ENCODE measurements around the gene PARD3. TPM values are rescaled to one million over a fixed set of nuclear protein-coding genes. Genes with fewer than 3 reads are reported as not detected.

Gene PARD3
- total RNA-seq, 6 donors from 2014 or later: 30.6 to 108 (median 50.6) TPM

DNA sequence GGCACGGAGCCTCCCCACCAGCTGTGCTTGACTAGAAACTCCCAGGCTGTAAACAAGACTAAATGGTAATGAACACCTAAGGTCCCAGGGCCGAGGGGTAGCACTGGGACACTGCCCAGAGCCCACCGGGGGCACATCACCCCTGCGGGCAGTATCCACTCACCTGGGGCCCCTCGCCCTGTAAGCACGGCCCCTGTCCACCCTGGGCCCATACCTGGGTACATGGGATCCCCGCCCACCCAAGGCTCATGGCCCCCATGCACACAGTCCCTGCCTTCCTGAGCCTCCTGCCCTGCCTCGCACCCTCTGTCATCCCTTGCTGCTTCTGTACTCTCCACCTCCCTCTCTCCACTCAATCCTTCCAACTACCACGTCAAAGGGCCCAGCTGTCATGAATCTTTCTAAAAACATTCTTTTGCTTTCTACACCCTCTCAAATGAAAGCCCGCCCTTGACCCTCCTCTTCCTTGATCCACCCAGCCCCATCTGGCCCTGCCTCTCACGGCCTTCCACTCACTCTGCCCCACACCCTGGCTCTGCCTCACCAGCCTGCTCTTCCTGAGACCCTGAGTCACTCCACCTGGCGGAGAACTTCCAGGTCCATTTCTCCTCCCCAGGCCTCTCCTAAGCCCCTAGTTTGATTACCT lies 173.1 kb downstream of the PARD3 start:
- Histone ChIP-seq H3K27me3 (no peaks in the 10 kb centered on the region), H3K27ac (no peak overlapping the region), H3K4me1 (peaks cover 12 to 27% (median 15%) of the 10 kb centered on the region in 4 donors), H3K4me3 (no peak overlapping the region), H3K36me3 (no peaks in the 10 kb centered on the region), H3K9me3 (no peaks in the 10 kb centered on the region)
- no peak for TF ChIP-seq POLR2A (IDR thresholded peaks at IDR 0.05)
- TF ChIP-seq EP300 (IDR thresholded peaks at IDR 0.05): no peak
- TF ChIP-seq POLR2AphosphoS5 (IDR thresholded peaks at IDR 0.05): no peak
- TF ChIP-seq, protein P1, sequence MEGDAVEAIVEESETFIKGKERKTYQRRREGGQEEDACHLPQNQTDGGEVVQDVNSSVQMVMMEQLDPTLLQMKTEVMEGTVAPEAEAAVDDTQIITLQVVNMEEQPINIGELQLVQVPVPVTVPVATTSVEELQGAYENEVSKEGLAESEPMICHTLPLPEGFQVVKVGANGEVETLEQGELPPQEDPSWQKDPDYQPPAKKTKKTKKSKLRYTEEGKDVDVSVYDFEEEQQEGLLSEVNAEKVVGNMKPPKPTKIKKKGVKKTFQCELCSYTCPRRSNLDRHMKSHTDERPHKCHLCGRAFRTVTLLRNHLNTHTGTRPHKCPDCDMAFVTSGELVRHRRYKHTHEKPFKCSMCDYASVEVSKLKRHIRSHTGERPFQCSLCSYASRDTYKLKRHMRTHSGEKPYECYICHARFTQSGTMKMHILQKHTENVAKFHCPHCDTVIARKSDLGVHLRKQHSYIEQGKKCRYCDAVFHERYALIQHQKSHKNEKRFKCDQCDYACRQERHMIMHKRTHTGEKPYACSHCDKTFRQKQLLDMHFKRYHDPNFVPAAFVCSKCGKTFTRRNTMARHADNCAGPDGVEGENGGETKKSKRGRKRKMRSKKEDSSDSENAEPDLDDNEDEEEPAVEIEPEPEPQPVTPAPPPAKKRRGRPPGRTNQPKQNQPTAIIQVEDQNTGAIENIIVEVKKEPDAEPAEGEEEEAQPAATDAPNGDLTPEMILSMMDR (IDR thresholded peaks at IDR 0.05): no peak
- peak in 1 of 2 donors; percentile 43 for DNase-seq
- WGBS, 2 donors: 84 to 87% methylated on average over 11 to 12 of the region's 12 CpGs
- peak in 1 of 2 donors; percentile 38 for ATAC-seq (ENCODE audit: low FRiP score in 2 of 2)

DNA sequence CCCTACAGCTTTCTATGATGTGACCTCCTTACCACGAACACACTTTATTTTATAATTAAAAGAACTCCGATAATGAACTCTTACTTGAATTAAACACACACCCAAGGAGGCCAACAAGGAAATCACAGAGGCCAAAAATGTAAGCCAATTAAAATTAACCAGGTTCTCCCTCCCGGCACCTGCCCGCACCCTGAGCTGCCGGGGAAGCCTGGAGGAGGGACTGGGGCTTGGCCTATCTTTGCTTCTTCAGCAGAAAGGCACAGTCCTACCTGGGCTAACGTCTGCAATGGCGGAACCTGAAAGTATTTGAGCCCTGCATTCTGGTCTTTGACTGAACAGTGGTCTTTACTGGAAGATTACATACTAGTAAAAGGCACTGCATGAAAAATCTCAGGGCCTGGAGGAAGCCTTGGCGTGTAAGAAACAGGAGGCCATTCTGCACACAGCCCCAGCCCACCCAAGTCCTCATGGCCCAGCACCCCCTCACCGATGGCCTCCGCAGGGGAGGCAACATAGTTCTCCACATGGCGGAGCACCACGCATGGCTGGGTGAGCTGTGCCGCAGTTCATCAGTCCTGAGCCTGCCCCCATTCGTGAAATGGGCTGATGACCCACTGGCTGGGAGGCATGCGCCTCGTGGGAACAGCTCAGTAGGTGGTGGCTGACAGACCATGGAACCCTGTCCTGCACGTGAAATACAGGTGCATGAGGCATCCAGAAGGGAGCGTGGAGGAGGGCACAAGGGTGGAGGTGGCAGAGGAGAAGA lies 173.8 kb downstream of the PARD3 start:
- TF ChIP-seq POLR2A (IDR thresholded peaks at IDR 0.05) (no peak), EP300 (IDR thresholded peaks at IDR 0.05) (no peak), POLR2AphosphoS5 (IDR thresholded peaks at IDR 0.05) (no peak)
- TF ChIP-seq, protein P1 (IDR thresholded peaks at IDR 0.05): no peak
- no peaks in the 10 kb centered on the region for H3K27me3 ChIP-seq
- peaks cover 12 to 32% (median 15%) of the 10 kb centered on the region in 4 donors for H3K4me1 ChIP-seq
- 86 to 93% methylated on average over 15 to 18 of the region's 18 CpGs for WGBS, 2 donors
- no peak overlapping the region for H3K4me3 ChIP-seq
- H3K27ac ChIP-seq: no peak overlapping the region
- ATAC-seq (ENCODE audit: low FRiP score in 2 of 2): peak in 1 of 2 donors; percentile 17
- H3K9me3 ChIP-seq: no peaks in the 10 kb centered on the region
- peak in 1 of 2 donors; percentile 59 for DNase-seq
- H3K36me3 ChIP-seq: no peaks in the 10 kb centered on the region

DNA sequence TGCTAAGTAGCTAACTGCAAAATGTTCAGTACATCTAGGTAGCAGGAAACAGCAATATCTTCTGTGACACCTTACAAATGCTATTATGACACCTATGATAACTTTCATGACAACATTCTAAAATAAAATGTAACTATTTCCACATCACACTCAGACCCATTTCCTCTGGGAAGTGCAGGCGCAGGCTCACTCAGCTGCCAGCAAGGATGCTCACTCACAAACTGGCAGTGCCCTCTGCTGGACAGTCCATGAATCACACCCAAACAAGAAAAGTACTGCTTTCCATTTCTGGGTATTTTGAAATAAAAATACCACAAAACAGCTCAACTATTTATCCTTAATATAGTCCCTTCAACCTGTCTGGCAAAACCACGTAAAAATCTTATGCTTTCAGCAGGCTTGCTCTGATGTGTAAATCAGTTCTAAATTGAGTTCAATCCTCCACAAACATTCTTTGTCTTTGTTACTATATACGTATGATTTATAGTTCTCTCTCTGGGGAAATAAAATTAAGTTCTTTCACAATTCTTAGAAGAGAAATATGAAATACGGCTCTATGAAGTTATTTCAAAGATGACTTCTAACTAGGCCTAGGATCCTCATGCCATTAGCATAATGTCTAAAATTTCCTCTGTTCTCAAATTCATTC lies 176.6 kb downstream of the PARD3 start:
- 27% methylated on average over 4 of the region's 4 CpGs for WGBS, 2 donors
- DNase-seq (peak in 1 of 2 donors; percentile 78), ATAC-seq (ENCODE audit: low FRiP score in 2 of 2) (peak; percentile 85 to 95)
- Histone ChIP-seq H3K9me3 (no peaks in the 10 kb centered on the region), H3K27me3 (no peaks in the 10 kb centered on the region), H3K4me1 (peaks cover 12 to 36% (median 15%) of the 10 kb centered on the region in 4 donors), H3K4me3 (no peak overlapping the region), H3K36me3 (no peaks in the 10 kb centered on the region), H3K27ac (no peak overlapping the region)
- TF ChIP-seq, protein P1 (IDR thresholded peaks at IDR 0.05): peak; percentile 69 to 91 (median 86)
- TF ChIP-seq POLR2AphosphoS5 (IDR thresholded peaks at IDR 0.05): peak in 1 of 2 donors; percentile 26
- TF ChIP-seq EP300 (IDR thresholded peaks at IDR 0.05): no peak

DNA sequence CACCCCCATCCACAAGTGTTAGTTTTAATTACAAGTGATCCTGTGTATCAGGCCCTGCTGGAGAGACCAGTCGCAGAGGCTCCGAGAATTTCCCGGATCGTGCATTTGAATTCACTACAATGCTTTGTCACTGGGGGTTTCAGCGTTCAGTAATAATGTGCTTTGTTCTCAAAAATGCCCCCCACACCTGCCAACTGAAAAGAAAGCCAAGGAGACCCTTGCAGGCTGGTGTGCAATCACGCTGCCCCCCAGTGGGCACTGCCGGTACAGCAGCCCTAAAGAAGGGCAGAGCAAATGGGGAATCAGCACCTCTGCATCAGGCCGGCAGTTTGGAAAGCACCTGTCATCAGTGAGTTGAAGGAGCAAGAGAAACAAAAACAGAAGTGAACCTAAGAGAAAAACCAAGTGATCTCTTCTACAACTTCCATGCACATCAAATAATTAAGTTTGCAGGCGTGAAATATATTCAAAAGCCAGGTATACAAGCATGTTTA lies 177.6 kb downstream of the PARD3 start:
- Histone ChIP-seq H3K36me3 (no peaks in the 10 kb centered on the region), H3K27ac (no peak overlapping the region), H3K9me3 (no peaks in the 10 kb centered on the region), H3K4me3 (no peak overlapping the region), H3K27me3 (no peaks in the 10 kb centered on the region), H3K4me1 (peaks cover 12 to 36% (median 15%) of the 10 kb centered on the region in 4 donors)
- TF ChIP-seq POLR2AphosphoS5 (IDR thresholded peaks at IDR 0.05) (no peak), EP300 (IDR thresholded peaks at IDR 0.05) (no peak), POLR2A (IDR thresholded peaks at IDR 0.05) (no peak)
- TF ChIP-seq, protein P1 (IDR thresholded peaks at IDR 0.05): peak; percentile 73 to 99 (median 85)
- DNase-seq (peak; percentile 32 to 59), ATAC-seq (ENCODE audit: low FRiP score in 2 of 2) (peak; percentile 77 to 88)
- 27 to 30% methylated on average over 8 to 9 of the region's 9 CpGs for WGBS, 2 donors
